ENCODE results near the gene OR6J1. TPM values are rescaled to one million over a fixed set of nuclear protein-coding genes. Genes with fewer than 3 reads are reported as not detected.

OR6J1 gene
- total and polyA plus RNA-seq, 2 donors (not counting 3 experiments of a cell fraction or from before 2014, with no cell fraction given): not detected

GRCh38 chr14:22598099-22598895 is 45.9 kb downstream of the OR6J1 start, which contains the start of gene ABHD4:
Gene ABHD4, plus strand, starts transcription at chr14:22598300. Its CDS starts 7 bp downstream, at chr14:22598307.
- dilution Hi-C loops (cut with MboI; ENCODE audit: extremely low pct_ligation_motif_present, low sequenced_read_pairs): no loop called here
- peak; percentile 82 for FAIRE-seq
- Histone ChIP-seq H3K9ac (replicated peaks; ENCODE audit: extremely low read depth, insufficient read depth, low read length) (peak within 1 kb of the TSS; percentile 66), H3K9me3 (replicated peaks; ENCODE audit: control insufficient read depth, insufficient read depth, low read length) (no peaks in the 10 kb centered on the region), H3K36me3 (ENCODE audit: control insufficient read depth in 2 of 2, extremely low read depth in 1 of 2, insufficient read depth in 2 of 2, low read length in 2 of 2) (peaks cover 3 to 8% of the 10 kb centered on the region in 2 experiments), H3K4me1 (ENCODE audit: control insufficient read depth, extremely low read depth, insufficient read depth, low read length) (peaks cover 14% of the 10 kb centered on the region), H3K79me2 (ENCODE audit: control insufficient read depth, insufficient read depth, low read length) (peaks cover 1% of the 10 kb centered on the region), H3K9me1 (replicated peaks; ENCODE audit: control insufficient read depth, extremely low read depth, insufficient read depth, low read length) (no peaks in the 10 kb centered on the region), H3K27ac (ENCODE audit: insufficient read depth, low read depth, low read length) (peak within 1 kb of the TSS; percentile 53), H3K4me2 (ENCODE audit: insufficient read depth, low read length) (peak within 1 kb of the TSS; percentile 86), H2AFZ (ENCODE audit: low read depth, low read length) (peak within 1 kb of the TSS; percentile 95), H3K27me3 (ENCODE audit: control insufficient read depth in 2 of 2, insufficient read depth in 2 of 2, low read length in 2 of 2) (peaks cover 0 to 5% of the 10 kb centered on the region in 2 experiments), H3K4me3 (replicated peaks in 1 of 3; ENCODE audit: insufficient read depth in 1 of 3, low read depth in 1 of 3, low read length in 3 of 3) (peak within 1 kb of the TSS; percentile 56 to 68 (median 62)), H4K20me1 (replicated peaks; ENCODE audit: control insufficient read depth, extremely low read depth, insufficient read depth, low read length) (no peaks in the 10 kb centered on the region)
- ChIA-PET POLR2A (interaction anchor here (0.7 to 1.6 kb wide), 4 partner anchors 9 to 168 kb away, joined by 3 to 10 read pairs (median 6); partner anchors contain the start of genes DAD1 and OXA1L), CTCF (interaction anchor here (0.9 to 4.2 kb wide), 13 partner anchors 10 to 257 kb away, joined by 3 to 45 read pairs (median 5); partner anchors contain the start of genes DAD1 and OXA1L)
- peak; percentile 79 for DNase-seq (ENCODE audit: low read depth, low spot score)
- TF ChIP-seq MYC (IDR thresholded peaks at IDR 0.05; ENCODE audit: low read depth, low read length) (no peak), POLR2AphosphoS5 (IDR thresholded peaks at IDR 0.05; ENCODE audit: insufficient read depth, low read depth, low read length) (peak; percentile 35), POLR2A (IDR thresholded peaks at IDR 0.05; ENCODE audit: low read depth, low read length) (peak; percentile 44), FOS (IDR thresholded peaks at IDR 0.05; ENCODE audit: borderline replicate concordance, insufficient read depth, low read length) (no peak), EZH2 (IDR thresholded peaks at IDR 0.05; ENCODE audit: borderline replicate concordance, low read depth, low read length, severe bottlenecking) (no peak), GATA2 (IDR thresholded peaks at IDR 0.05; ENCODE audit: insufficient read depth, insufficient read length, low read depth, low read length) (no peak), JUN (IDR thresholded peaks at IDR 0.05; ENCODE audit: borderline replicate concordance, insufficient read depth, insufficient read length, low read depth) (no peak)
- TF ChIP-seq, protein P1, sequence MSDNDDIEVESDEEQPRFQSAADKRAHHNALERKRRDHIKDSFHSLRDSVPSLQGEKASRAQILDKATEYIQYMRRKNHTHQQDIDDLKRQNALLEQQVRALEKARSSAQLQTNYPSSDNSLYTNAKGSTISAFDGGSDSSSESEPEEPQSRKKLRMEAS (IDR thresholded peaks at IDR 0.05; ENCODE audit: insufficient read depth, insufficient read length): no peak
- TF ChIP-seq, protein P2, sequence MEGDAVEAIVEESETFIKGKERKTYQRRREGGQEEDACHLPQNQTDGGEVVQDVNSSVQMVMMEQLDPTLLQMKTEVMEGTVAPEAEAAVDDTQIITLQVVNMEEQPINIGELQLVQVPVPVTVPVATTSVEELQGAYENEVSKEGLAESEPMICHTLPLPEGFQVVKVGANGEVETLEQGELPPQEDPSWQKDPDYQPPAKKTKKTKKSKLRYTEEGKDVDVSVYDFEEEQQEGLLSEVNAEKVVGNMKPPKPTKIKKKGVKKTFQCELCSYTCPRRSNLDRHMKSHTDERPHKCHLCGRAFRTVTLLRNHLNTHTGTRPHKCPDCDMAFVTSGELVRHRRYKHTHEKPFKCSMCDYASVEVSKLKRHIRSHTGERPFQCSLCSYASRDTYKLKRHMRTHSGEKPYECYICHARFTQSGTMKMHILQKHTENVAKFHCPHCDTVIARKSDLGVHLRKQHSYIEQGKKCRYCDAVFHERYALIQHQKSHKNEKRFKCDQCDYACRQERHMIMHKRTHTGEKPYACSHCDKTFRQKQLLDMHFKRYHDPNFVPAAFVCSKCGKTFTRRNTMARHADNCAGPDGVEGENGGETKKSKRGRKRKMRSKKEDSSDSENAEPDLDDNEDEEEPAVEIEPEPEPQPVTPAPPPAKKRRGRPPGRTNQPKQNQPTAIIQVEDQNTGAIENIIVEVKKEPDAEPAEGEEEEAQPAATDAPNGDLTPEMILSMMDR (IDR thresholded peaks at IDR 0.05; ENCODE audit: extremely low read depth in 1 of 2, insufficient read depth in 1 of 2, low read depth in 1 of 2, low read length in 2 of 2): no peak
- intact Hi-C loops (cut with micrococcal nuclease): loop anchor here (1.0 kb wide), 3 partner anchors 9 to 55 kb away; partner anchors contain the start of gene DAD1
- TSS peak; percentile 54 for BruUV-seq (replicated peaks)
